HG03520 (cell line): ENCODE results near the gene OLIG3.

Experiments
- ATAC-seq: cut with Tn5 transposase; IDR thresholded peaks from one replicate; pipeline ENCODE4 v1.9.1; 2021; ENCODE audit warnings: mild to moderate bottlenecking, moderate library complexity; ENCODE audit not compliant: unreplicated experiment

The OLIG3 gene

DNA sequence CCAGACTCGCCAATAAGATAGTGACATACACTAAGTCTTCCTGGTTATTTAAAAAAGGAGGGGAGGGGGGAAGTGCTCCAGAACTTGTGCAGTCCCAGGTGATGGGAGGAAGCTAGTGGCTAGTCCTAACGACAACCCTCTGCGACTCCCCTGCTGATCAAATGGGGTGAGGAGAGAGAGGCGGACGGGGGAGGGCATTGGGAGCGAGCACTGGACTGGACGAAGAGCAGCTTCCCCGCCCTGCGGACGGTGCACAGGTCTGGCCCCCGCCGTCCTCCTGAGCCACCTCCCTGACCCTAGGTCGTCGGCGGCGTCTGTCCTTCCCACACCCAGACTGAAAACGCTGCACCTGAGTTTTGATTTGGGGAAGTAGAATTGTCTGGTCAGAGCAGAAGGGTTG lies 2.2 kb upstream of the OLIG3 start:
- ATAC-seq, result no peak

DNA sequence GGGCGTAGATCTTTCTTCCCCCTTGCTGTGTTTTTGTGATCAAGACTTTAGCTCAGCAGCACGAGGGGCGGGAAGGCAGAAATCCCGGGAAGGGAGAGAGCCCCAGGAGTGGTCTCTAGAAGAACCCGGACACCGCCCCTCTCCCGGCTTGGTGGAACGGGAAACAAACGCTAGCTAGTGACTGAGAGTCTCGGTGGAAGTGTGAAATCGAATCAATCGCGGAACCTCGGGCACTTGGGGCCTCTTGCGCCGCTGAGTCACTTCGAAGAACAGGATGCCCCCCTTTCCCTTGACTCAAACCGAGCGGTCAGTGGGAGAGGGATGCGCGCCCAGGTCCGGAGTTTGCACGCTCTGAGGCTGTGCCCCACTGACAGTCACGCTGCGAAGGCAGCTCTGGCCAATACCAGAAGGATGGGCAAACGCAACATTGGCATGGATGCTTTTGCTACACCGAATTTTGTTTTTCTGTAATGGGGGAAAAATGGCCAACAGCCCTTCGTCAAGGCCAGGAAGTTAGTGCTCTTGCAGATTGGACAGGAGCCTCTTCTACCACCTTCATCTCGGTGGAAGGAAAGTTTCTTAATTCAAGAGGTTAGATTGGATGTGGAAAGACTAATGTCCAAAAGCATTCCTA lies 1.6 kb upstream of the OLIG3 start:
- no peak for ATAC-seq

DNA sequence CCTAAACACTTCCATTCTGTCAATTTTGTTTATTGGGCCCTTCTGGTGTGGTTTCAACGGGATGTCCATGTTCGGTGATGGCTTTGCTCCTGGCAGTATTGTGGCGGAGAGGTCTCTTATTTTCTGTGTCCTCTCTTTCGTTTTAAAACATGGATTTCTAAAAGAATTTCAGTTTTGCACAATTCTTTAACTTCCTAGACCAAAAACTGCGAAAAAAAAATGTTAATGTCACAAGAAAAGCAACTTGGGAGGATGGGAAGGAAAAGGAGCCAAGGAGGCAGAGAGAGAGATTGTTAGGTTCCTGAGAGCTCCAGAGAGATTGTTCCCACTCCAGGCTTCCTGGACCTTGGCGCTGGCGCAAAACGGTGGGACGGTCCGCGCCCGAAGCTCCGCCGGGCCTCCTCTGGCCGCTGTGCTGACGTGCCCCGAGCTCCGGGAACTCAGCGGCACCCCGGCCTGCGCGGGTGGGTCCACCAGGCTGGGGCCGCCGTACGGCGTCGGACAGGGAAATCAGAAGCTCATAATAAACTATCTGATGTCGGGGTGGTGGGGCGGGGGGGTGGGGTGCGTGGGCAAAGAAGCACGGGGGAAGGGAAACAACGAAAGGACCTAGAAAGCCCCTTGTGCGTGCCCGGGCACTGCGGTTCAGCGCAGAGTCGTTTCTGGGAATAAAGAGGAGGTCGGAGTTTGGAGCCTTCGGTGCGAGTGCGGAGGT lies 951 bp upstream of the OLIG3 start:
- ATAC-seq, result no peak

DNA sequence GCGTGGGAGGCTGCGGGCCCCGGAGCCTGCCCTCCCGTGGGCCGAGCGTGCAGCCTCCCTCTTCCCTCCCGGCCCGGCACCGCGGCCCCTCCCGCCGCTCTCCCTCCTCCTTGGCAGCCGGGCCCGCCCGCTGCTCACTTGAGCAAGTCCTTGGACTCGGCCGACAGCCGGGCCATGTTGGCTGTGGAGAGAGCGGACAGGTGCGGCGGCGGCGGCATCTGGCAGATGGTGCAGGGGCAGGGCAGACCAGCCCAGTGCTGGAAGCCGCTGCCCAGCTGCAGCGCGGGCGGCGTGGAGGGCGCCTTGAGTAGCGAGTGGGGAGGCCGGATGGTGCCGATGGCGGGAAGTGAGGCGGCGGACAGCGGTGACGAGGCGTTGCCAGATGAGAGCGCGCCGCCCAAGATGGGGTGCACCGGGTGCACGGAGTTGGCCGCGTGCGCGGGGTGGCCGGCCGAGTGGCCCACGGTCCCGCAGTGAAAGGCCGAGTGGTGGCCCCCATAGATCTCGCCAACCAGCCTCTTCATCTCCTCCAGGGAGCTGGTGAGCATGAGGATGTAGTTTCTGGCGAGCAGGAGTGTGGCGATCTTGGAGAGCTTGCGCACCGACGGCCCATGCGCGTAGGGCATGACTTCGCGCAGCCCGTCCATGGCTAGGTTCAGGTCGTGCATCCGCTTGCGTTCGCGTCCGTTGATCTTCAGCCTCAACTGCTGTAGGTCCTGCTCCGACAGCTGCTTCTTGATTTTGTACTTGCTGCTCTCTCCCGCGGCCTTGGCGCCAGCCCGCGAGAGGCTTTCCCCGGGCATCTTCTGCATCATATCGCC lies 766 bp downstream of the OLIG3 start:
- ATAC-seq, result no peak

DNA sequence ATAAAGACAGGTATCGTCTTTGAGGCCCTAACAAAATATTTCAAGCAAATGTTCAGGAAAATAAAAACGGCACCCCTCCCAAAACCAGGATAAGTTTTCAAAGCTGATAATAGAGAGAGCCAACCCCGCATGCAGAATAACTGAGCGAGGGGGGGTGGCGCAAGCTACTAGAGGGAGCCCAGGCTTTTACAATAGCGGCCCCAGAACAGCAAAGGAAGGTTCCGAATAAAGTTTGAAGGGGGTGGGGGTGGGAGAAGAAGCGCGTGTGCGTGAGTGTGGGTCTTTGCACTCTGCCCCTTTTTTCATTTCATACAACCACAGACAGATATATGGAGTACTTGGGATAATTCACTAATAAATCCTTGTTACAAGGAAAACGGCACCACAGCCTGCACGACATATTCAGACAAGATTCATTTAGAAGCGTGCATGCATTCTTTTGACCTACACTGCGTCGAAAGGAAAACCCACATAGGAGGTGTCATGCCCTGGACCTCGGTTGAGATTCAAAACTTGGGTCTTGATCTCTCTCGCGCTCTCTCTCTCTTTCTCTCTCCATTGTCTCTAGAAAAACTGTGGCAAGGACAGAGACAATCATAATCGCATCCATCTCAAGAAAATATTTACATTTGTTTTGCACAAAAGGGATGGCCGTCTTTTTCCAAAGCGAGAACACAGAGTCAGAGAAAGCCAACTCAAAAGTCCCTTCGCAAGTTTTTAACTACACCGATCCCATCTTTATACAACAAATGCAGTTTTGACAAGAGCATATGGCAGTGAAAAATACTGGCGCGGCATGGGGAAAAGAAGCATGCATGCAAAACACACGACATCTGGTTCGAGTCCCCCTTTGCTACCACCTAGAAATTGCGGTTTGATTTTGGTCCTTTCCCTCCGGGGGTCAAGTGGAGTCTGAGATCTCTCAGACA lies 1.6 kb downstream of the OLIG3 start:
- ATAC-seq, result no peak

DNA sequence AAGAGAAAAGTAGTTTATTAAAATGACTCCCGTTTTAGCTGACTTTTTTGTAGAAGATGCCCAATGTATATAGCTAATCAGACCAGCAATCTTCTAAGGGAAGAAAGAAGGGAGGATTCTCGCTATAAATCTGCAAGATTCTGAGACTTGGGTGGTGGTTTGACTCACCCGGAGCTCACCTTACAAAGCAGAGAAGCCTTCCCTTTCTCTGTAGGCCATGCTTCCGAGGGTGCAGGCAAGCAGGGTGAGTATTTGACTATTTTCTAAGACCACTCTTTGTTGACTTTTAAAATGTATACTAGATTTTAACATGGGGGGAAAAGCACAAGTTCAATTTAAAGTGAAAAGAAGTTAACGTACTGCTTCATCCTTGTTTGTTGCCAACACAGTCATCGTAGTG lies 2.7 kb downstream of the OLIG3 start:
- no peak for ATAC-seq

DNA sequence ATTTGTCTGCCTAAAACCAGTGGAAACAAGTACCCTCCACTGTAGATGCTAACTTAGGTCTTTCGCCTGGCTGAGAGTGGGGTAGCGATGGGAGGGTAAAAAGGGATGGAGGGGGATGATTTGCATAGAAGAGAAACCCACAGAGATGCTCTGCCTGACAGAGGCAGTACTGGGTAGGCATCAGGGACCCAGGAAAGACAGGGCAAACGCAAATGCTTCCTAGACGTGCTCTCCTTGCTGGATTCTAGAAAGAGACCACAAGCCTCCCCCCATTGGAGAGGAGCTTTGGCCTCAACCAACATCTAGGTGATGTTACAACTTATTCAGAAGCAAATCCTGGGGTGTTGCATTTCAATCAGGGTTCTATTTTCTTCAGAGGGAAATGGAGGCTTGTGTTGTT lies 3.2 kb downstream of the OLIG3 start:
- no peak for ATAC-seq

DNA sequence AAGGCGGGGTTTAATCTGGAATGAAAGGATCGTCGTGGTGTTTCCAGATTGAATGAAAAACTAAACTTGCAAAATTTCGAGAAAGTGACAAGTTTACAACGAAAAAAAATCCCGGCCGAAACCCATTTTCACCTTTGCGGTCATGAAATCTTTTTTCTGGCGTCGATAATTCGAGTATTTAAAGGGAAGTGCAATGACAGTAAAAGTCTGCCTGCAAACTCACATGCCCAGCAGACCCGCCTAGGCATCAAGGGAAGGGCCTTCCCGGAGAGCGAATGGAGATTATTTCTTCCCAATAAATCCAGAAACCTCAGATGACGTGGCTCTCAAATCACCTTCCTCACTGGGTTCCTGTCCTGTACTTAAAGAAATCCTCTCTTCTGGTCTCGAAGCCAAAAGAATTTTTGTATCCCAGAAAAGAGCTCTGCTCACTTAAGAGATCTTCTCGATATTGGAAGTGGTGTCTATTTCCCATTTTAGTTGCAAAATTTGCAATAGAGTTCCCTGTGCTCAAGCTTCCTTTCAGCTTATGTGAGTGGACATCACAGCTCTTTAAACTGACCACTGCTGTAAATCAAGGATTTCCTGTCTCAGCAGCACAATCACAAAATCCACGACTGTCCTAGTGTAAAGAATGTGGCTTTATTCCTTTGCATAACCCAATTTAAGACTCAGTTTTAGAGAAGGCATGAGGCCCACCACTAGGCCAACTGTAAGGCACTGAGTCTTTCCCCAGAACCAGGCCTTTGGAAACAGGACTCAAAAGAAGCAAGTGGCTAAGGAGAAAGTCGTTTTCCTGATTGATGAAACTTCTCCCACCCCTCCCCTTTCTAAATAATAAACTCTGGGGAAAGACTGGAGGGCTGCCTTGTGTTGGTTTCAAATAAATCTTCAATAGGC lies 3.9 kb downstream of the OLIG3 start:
- ATAC-seq, result no peak

DNA sequence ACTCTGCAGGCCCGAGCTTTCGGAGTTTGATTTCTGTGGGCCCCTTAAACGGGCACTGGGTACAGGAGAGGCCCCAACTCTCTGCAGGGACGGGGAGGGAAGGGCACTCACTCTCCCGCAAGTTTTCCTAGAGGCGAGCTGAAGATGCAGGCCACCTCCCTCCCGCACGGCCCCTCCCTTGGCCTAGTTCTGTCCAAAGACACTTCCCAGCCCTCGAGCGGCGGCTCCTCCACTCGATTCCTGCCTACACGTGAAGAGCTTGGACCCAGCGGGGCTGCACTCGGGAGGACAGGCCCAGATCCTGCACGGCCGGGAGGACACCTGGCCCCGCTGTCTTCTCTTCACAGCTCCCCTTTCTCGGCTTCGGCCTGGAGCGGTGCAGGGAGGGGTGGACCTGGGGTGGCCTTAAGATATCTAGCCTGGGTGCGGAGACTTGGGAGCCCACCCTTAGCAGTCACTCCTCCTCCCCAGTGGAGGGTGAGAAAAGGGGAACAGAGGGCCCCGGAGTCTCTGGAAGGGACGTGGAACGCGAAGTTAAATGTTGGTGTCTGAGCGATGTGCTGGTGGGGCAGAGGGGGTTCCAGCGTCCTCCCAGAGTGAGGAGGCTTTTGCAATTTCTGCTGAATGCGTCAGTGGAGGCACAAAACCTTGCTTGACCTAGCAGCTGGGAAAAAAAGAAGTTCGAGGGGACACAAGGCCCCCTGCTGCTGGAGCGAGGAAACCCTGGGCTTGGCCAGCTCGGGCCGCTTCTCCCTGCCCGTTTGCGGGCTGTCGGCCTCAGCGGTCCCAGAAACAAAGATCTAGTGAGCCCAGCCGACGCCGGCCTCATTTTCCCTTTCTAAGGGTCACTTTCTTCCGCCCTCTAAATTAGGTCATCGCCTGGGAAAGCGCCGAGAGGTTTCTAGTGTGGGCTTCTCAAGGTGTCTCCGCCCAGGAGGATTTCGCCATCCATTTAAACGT lies 4.9 kb downstream of the OLIG3 start:
- ATAC-seq, result no peak

DNA sequence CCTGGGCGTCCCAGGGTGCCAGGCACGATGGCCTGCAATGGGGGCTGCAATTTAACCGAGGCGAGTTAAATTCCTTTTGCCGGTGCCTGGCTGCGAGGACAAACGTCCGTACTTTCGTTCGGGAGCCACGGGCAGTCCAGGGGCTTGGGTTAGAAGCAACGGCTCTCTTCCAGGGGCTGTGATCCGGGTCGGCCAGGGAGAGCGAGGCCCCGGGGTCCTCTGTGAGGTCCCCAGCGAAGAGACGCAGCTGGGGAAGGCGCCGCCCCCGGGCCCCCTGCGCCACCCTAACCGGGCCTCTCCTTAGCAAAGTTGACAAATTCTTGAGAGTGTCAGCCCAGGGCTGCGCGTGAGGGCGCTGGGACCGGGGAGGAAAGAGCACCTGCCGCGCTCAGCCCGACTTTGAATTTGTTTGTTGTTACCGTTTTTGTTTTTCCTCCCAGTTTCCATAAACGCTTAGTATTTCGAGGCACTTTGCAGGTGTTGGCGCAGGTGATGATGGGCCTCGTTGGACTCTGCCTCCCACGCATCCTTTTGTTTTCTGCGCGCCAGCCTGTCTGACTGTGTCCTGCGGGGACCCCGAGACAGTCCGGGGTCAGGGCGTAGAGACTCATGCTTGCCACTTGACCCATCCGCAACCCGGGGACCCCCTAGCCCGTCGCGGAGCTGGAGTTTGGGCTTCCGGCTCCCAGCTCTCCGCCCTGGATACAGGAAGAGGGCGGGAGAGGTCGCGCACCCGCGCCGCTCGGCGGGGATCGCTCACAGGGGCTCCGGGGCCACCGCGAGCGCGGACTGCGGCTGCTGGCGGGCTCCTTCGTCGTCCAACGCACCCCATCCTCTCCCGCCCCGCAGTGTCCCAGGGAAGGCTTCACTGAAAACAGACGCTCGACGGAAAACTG lies 5.8 kb downstream of the OLIG3 start:
- no peak for ATAC-seq

DNA sequence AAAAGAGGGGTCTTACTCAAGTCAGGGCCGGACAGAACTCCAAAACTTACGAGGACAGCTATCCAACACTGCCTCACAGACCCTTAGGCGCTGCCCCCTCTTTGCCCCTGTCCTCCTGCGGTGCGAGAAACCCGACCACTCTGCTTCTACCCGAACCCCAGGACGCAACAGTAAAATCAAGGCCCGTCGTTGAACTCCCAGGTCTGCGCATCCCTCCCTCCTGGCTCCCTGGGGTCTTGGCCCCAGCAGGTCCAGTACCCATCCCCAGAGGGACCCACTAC lies 6.4 kb downstream of the OLIG3 start:
- ATAC-seq, result no peak

DNA sequence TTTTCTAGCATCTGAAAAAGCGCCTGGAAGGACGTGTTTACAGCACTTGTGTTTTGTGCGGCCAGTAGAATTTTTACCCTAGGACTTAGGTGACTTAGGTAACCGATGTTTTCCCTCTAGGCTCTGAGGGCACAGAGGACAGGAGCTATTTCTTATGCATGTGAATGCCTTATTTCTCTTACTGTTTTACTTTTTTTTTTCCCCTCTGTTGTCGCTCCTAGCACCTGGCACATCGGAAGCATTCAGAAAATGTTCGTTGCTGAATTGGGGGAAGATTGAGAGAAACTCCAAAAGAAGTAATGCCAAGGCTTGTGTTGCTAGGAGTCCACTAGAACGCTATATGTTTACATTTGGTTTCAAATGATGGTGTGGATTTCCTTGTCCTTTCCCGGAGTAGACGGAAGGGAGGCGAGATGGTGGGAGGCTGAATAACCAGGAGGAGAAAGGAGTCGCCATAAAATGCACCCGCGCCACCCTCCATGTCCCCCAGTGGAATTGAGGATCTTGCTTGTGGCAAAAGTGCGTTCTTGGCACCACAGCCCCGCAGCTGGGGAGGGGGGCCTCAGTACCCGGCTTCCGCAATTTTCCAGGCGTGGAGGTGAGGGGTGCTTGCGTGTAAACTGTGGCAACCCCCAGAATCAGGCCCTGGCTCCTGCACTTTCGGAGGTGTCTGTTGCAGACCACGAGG lies 6.9 kb downstream of the OLIG3 start:
- ATAC-seq, result no peak

DNA sequence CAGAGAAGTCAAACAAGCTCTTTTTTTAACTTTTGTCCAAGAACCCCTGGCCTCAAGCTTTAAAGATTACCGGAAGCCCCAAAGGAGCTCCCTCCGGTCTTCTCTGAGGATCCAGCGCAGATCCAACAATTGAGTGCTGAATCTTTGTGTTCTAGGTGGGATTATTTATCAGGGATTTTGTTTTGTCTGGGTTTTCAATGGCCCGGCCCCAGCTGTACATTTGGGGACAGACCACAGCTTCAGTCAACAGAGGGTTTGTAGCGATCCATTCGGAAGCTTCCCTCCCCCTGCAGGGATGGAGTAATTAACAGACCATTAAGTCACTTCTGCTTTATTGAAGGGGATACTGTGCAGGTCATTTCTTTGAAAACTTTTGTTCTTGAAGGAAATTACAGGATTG lies 7.8 kb downstream of the OLIG3 start:
- ATAC-seq, result no peak

DNA sequence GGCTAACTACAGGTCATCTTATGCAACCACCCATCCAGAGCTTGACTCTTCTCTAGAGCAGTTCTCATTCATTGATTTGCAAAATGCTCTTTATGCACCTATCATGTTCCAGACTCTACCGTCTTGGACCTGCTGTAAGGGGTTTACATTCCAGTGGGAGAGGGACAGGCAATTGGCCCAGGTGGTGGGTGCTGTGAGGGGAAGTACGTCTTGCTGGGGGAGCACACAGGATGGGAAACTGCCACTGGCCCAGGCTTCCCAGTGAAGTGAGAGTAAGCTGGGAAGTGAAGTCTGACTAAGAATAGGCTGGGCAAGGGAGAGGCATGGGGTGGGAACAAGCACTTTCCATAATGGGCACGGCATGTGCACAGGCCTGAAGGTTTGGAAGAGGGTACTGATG lies 13.8 kb downstream of the OLIG3 start:
- no peak for ATAC-seq

DNA sequence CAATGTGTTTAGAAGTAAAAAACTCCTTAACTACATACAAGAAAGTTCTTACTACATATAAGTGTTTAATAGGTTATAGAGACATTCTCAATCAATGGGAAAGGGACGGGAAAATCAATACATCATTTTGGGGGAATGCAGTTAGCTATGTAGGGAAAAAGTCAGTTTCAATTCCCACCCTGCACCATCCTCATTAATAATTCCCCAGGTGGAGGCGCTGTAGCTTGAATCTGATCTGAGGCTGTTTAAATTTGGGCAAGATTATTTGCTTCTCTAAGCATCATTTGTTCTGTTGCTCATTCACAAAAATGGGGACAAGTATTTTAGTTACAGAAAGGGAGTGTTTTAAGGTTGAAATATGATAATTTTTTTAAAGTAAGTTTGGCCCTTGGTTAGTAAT lies 19.1 kb downstream of the OLIG3 start:
- ATAC-seq, result no peak

DNA sequence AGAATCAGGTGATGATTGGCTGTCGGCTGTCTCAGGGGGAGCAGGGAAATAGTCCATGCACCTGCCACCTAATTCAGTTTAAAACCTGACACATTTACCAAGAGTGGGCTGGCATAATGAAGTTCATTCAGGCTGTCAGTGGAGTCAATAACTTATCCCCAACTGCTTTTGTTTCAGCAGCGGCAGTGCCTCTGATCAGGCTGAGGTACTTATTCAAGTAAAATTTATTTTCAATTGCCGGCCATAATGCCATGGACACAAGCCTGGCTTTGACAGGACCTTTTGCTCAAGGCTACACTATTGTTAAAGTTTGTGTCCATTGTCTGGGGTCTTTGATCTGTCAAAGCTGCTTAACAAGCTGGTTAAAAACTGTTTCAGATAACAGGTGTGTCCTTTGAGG lies 20.6 kb downstream of the OLIG3 start:
- ATAC-seq, result no peak

DNA sequence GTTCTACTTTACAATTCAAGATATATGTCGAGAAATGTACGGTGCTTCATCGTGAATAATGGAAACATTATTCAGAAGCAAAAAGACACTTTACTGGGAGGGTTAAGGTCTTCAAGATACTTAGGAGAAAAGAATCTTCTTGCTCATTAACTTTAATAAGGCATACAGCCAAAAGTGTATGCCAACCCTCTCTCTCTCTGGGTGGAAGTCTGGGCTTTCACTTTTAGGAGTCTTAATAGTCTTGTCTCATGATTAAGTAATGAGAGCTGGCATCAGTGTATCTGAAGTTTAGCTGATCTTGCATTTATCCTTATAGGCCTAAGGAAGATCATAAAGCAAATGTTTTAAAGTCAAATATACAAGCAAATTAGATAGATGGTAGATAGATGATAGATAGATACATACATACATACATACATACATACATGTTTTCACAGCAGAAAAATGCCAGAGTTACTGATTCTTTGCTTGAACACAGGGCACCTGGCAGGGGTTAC lies 21.5 kb downstream of the OLIG3 start:
- ATAC-seq, result no peak
